ENCODE measurements around the gene ANKZF1.

The ANKZF1 gene

GRCh38 chr2:219261024-219261855, 31.6 kb downstream of the ANKZF1 start:
- FAIRE-seq = no peak

GRCh38 chr2:219266232-219266631, 36.6 kb downstream of the ANKZF1 start:
- FAIRE-seq = no peak

GRCh38 chr2:219266886-219267285, 37.3 kb downstream of the ANKZF1 start:
- no peak for FAIRE-seq

GRCh38 chr2:219268294-219268693, 38.7 kb downstream of the ANKZF1 start:
- FAIRE-seq = no peak

- FAIRE-seq = no peak
Measured at GRCh38 chr2:219269362-219270054, 39.9 kb downstream of the ANKZF1 start.

- no peak for FAIRE-seq
Measured at GRCh38 chr2:219270055-219270372, 40.4 kb downstream of the ANKZF1 start.

GRCh38 chr2:219271021-219271420, 41.4 kb downstream of the ANKZF1 start:
- FAIRE-seq = no peak

- FAIRE-seq = no peak
Measured at GRCh38 chr2:219272356-219272755, 42.8 kb downstream of the ANKZF1 start.

GRCh38 chr2:219272995-219273394, 43.4 kb downstream of the ANKZF1 start:
- FAIRE-seq = no peak

GRCh38 chr2:219273937-219274336, 44.3 kb downstream of the ANKZF1 start:
- FAIRE-seq = no peak

GRCh38 chr2:219274361-219274921, 44.8 kb downstream of the ANKZF1 start:
- no peak for FAIRE-seq

- no peak for FAIRE-seq
Measured at GRCh38 chr2:219277703-219278654, 48.4 kb downstream of the ANKZF1 start.

GRCh38 chr2:219278655-219279150, 49.1 kb downstream of the ANKZF1 start:
- no peak for FAIRE-seq

- FAIRE-seq = no peak
Measured at GRCh38 chr2:219279151-219279915, 49.7 kb downstream of the ANKZF1 start, which contains the start of gene DNAJB2. Gene DNAJB2, plus strand, starts transcription at chr2:219279366. Its CDS starts 468 bp downstream, at chr2:219279834.

- no peak for FAIRE-seq
Measured at GRCh38 chr2:219279916-219280516, 50.4 kb downstream of the ANKZF1 start.

GRCh38 chr2:219280651-219281050, 51.0 kb downstream of the ANKZF1 start:
- FAIRE-seq = no peak

- FAIRE-seq = no peak
Measured at GRCh38 chr2:219281588-219281987, 52.0 kb downstream of the ANKZF1 start.

- FAIRE-seq = no peak
Measured at GRCh38 chr2:219282375-219282774, 52.8 kb downstream of the ANKZF1 start.

- no peak for FAIRE-seq
Measured at GRCh38 chr2:219282943-219283581, 53.5 kb downstream of the ANKZF1 start.

GRCh38 chr2:219284501-219285372, 55.1 kb downstream of the ANKZF1 start:
- FAIRE-seq = no peak
